HepG2 (cell line): ENCODE data around the gene STEAP1B.

ENCODE experiments used
- BHLHE40 ChIP-seq: IDR thresholded peaks from 2 replicates; pipeline ENCODE4 v1.6.1; 2011; ENCODE audit warnings: low read length, improper control_type of control experiment
- EZH2 ChIP-seq: conservative IDR thresholded peaks from 2 replicates; pipeline ENCODE4 v1.6.1; 2012; ENCODE audit warnings: mild to moderate bottlenecking, low read depth, low read length, moderate library complexity
- KIAA2018 ChIP-seq: sonication (generic); formaldehyde crosslinking; IDR thresholded peaks from 2 replicates; pipeline ENCODE4 v1.5.0; 2020; ENCODE audit warnings: mild to moderate bottlenecking, missing genetic modification reagents, borderline replicate concordance
- NR2F6 ChIP-seq, 2 experiments: IDR thresholded peaks; 2 replicates each; pipeline ENCODE4 v1.6.1; 2016; ENCODE audit warnings: antibody characterized with exemption in 1 of 2, mild to moderate bottlenecking in 1 of 2
- RXRB ChIP-seq: IDR thresholded peaks from 2 replicates; pipeline ENCODE4 v1.6.1; 2016; ENCODE audit warnings: borderline replicate concordance, missing genetic modification reagents, missing compliant biosample characterization
- TAF1 ChIP-seq: sonication (generic); formaldehyde crosslinking; IDR thresholded peaks from 2 replicates; pipeline ENCODE4 v1.4.0; 2020; ENCODE audit warnings: missing genetic modification reagents
- TCF12 ChIP-seq, 2 experiments: fragments of 450-650 bp in 1 of 2; sonication (generic) in 1 of 2; formaldehyde crosslinking in 1 of 2; IDR thresholded peaks; 2 replicates each; pipeline versions ENCODE4 v1.6.1 to v1.8.0; 2017 to 2022; ENCODE audit warnings: antibody characterized with exemption in 1 of 2, mild to moderate bottlenecking in 1 of 2, missing genetic modification reagents in 1 of 2, moderate library complexity in 1 of 2
- ZNF343 ChIP-seq: sonication (generic); formaldehyde crosslinking; IDR thresholded peaks from 2 replicates; pipeline ENCODE4 v1.4.0; 2020; ENCODE audit warnings: mild to moderate bottlenecking, missing genetic modification reagents
- ZNF615 ChIP-seq: sonication (generic); formaldehyde crosslinking; IDR thresholded peaks from 2 replicates; pipeline ENCODE4 v1.5.0; 2020; ENCODE audit warnings: mild to moderate bottlenecking, missing genetic modification reagents, borderline replicate concordance
- TF ChIP-seq, protein P1 (sequence below): IDR thresholded peaks from 2 replicates; pipeline ENCODE4 v1.6.1; 2016; ENCODE audit warnings: low read depth, control low read depth
- TF ChIP-seq, protein P2 (sequence below): sonication (generic); formaldehyde crosslinking; IDR thresholded peaks from 2 replicates; pipeline ENCODE4 v1.8.1; 2023; ENCODE audit warnings: mild to moderate bottlenecking, missing genetic modification reagents, borderline replicate concordance

GRCh38 chr7:22542254-22542653, 42.3 kb upstream of the STEAP1B start:
- TF ChIP-seq ZNF343: no peak
- no peak for TF ChIP-seq EZH2
- TF ChIP-seq, protein P1, sequence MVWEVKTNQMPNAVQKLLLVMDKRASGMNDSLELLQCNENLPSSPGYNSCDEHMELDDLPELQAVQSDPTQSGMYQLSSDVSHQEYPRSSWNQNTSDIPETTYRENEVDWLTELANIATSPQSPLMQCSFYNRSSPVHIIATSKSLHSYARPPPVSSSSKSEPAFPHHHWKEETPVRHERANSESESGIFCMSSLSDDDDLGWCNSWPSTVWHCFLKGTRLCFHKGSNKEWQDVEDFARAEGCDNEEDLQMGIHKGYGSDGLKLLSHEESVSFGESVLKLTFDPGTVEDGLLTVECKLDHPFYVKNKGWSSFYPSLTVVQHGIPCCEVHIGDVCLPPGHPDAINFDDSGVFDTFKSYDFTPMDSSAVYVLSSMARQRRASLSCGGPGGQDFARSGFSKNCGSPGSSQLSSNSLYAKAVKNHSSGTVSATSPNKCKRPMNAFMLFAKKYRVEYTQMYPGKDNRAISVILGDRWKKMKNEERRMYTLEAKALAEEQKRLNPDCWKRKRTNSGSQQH: no peak
- no peak for TF ChIP-seq RXRB (CRISPR knock-in tag)
- TF ChIP-seq ZNF615: no peak
- TF ChIP-seq NR2F6 (IDR thresholded peaks at IDR 0.05): no peak
- TF ChIP-seq NR2F6 (CRISPR knock-in tag; IDR thresholded peaks at IDR 0.05): no peak
- no peak for TF ChIP-seq TCF12 (IDR thresholded peaks at IDR 0.05)
- TF ChIP-seq TCF12 (CRISPR knock-in tag; IDR thresholded peaks at IDR 0.05): no peak
- TF ChIP-seq KIAA2018 (CRISPR knock-in tag): no peak
- TF ChIP-seq, protein P2, sequence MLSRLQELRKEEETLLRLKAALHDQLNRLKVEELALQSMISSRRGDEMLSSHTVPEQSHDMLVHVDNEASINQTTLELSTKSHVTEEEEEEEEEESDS (CRISPR knock-in tag): no peak
- TF ChIP-seq BHLHE40: no peak
- TF ChIP-seq TAF1 (CRISPR knock-in tag): no peak
